Measurements from ENCODE around the gene AIPL1. TPM values are rescaled to one million over a fixed set of nuclear protein-coding genes. Genes with fewer than 3 reads are reported as not detected.

Gene AIPL1
- total and polyA plus RNA-seq, 2 experiments from 2014 or later = not detected

DNA sequence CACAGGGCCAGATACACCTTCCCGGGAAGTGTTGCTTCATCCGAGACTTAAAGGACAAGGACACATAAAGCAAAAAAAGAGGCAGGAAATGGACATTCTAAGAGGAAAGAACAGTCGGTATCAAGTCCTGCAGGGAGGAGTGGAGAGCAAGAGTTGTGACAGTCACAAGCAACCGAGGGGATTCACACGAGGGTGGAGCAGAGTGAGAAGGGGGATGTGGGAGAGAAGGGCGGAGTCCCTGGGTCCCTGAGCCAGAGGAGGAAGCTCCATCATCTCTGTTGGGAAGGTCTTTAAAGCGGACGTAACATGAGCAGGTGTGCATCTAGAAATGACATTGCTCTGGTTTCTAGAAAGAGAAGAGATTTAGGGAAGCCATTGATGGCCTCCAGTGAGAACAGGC lies 47.1 kb downstream of the AIPL1 start:
- H3K9me3 ChIP-seq (ENCODE audit: low read depth) = no peaks in the 10 kb centered on the region
- no peaks in the 10 kb centered on the region for H3K27me3 ChIP-seq
- no peak overlapping the region for H3K27ac ChIP-seq
- H3K4me1 ChIP-seq (ENCODE audit: low read depth) = no peaks in the 10 kb centered on the region
- no peak for DNase-seq (ENCODE audit: low read depth in 1 of 2, low spot score in 1 of 2)
- TF ChIP-seq CTCF (IDR thresholded peaks at IDR 0.05; ENCODE audit: low read depth, low read length) = no peak
- H3K4me3 ChIP-seq = no peak overlapping the region
- H3K36me3 ChIP-seq = no peaks in the 10 kb centered on the region

DNA sequence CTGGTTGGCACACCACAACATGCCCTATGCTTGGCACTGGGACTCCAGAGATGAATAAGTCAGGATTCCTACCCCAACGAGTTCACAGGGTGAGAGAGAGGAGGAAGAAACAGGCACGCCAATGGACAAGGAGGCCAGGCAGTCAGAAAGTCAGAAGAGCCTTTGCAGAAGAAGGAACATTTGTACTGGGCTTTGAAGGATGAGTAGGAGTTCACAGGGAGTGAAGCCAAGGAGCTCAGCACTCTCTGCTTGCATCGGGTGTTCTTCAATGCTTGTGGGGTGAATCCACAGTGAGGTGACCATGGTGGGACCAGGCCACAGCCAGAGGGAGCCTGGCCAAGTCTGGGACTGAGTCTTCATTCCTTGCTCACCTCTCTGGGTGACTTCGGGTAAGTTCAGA lies 47.5 kb downstream of the AIPL1 start:
- Histone ChIP-seq H3K4me1 (ENCODE audit: low read depth) (no peaks in the 10 kb centered on the region), H3K36me3 (no peaks in the 10 kb centered on the region), H3K27ac (no peak overlapping the region), H3K27me3 (no peaks in the 10 kb centered on the region), H3K4me3 (no peak overlapping the region), H3K9me3 (ENCODE audit: low read depth) (no peaks in the 10 kb centered on the region)
- DNase-seq (ENCODE audit: low read depth in 1 of 2, low spot score in 1 of 2) = no peak
- TF ChIP-seq CTCF (IDR thresholded peaks at IDR 0.05; ENCODE audit: low read depth, low read length) = no peak

DNA sequence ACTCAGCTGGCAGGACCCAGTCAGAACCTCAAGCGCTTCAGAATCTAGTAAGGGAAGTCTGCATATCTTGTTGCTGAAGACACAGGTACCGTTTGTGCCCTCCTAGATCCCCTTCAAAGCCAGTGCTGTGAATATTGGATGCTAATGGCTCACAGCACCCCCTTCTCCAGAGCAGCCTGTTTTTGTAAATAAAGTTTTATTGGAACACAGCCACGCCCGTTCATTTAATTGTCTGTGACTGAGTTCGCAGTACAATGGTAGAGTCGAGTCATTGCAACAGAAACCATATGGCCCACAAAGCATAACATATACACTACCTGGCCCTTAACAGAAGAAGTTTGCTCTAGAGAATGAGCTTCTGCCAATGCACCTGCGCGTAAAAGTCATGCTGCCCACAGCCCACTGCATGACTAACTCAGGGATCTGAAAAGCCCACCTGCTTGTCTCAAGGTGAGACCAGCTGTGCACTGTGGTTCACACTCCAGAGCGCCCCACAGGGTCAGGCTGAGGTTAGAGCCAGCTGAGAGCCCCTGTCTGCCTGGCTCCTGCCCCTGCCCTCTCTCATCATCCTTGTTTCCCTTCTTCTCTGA lies 48.8 kb downstream of the AIPL1 start:
- DNase-seq (ENCODE audit: low read depth in 1 of 2, low spot score in 1 of 2) = no peak
- no peaks in the 10 kb centered on the region for H3K36me3 ChIP-seq
- no peaks in the 10 kb centered on the region for H3K4me1 ChIP-seq (ENCODE audit: low read depth)
- H3K4me3 ChIP-seq = no peak overlapping the region
- H3K9me3 ChIP-seq (ENCODE audit: low read depth) = no peaks in the 10 kb centered on the region
- no peak for TF ChIP-seq CTCF (IDR thresholded peaks at IDR 0.05; ENCODE audit: low read depth, low read length)
- H3K27me3 ChIP-seq = no peaks in the 10 kb centered on the region
- H3K27ac ChIP-seq = no peak overlapping the region

- H3K9me3 ChIP-seq (ENCODE audit: low read depth) = no peaks in the 10 kb centered on the region
- H3K36me3 ChIP-seq = no peaks in the 10 kb centered on the region
- no peak overlapping the region for H3K27ac ChIP-seq
- TF ChIP-seq CTCF (IDR thresholded peaks at IDR 0.05; ENCODE audit: low read depth, low read length) = no peak
- H3K4me1 ChIP-seq (ENCODE audit: low read depth) = no peaks in the 10 kb centered on the region
- H3K4me3 ChIP-seq = no peak overlapping the region
- no peak for DNase-seq (ENCODE audit: low read depth in 1 of 2, low spot score in 1 of 2)
- H3K27me3 ChIP-seq = no peaks in the 10 kb centered on the region
Measured at GRCh38 chr17:6384481-6384880, 50.4 kb downstream of the AIPL1 start.

DNA sequence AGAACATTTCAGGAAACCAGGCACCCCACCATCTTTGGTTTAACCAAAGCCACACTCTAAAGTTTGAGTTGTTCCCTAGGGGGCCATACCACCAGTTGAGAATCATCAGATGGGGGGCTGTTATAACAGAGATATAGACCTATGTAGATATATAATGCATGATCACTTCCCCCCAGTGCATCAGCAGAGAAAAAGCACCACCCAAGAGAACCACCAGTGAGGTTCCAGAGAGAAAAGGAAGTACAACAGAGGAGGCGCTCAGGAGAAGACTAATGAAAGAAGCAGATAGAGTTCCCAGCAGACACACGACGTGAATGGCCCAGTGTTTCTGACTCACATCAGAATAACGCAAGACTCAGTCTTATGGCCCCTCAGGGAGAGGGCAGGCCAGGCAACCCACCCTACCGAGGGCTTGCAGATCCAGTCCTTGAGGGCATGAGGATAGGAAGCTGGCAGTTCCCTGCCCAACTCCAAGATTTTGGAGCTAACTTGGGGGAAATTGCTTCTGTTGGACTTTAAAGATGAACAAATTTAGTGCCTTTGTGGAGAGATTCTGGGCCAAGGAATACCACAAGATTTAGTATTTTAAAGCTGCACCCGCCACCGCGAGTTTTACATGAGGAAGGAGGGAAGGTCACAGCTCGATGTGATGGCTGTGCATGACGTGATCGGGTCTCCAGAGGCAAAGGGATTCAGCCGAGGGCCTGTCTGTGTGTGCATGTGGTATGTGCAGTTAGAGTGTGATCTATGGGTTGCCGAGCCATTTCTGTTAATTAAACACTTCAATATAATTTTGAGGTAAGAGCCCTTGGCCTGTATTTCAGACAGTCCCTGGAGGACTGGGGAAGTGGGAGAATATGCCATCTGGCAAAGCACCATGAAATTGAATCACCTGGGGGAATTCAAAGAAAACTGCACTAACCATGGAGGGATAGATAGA lies 53.1 kb downstream of the AIPL1 start:
- H3K36me3 ChIP-seq = no peaks in the 10 kb centered on the region
- no peak for DNase-seq (ENCODE audit: low read depth in 1 of 2, low spot score in 1 of 2)
- H3K27me3 ChIP-seq = no peaks in the 10 kb centered on the region
- no peaks in the 10 kb centered on the region for H3K9me3 ChIP-seq (ENCODE audit: low read depth)
- H3K27ac ChIP-seq = no peak overlapping the region
- no peaks in the 10 kb centered on the region for H3K4me1 ChIP-seq (ENCODE audit: low read depth)
- H3K4me3 ChIP-seq = no peak overlapping the region
- no peak for TF ChIP-seq CTCF (IDR thresholded peaks at IDR 0.05; ENCODE audit: low read depth, low read length)

Measured in cardiac muscle cell (in vitro differentiated cells and primary cell).